HepG2 (cell line): Measurements from ENCODE around the gene FMNL2. TPM values are rescaled to one million over a fixed set of nuclear protein-coding genes. Genes with fewer than 3 reads are reported as not detected.

Experiments used
- AKNA ChIP-seq: sonication (generic); formaldehyde crosslinking; IDR thresholded peaks from 2 replicates; pipeline ENCODE4 v1.4.0; 2020; ENCODE audit warnings: missing genetic modification reagents, borderline replicate concordance
- ATF6 ChIP-seq: sonication (generic); formaldehyde crosslinking; conservative IDR thresholded peaks from 2 replicates; pipeline ENCODE4 v1.4.0; 2020; ENCODE audit warnings: missing genetic modification reagents
- DBP ChIP-seq: sonication (generic); formaldehyde crosslinking; IDR thresholded peaks from 2 replicates; pipeline ENCODE4 v1.4.0; 2020; ENCODE audit warnings: missing genetic modification reagents; ENCODE audit errors: not compliant biosample characterization
- JDP2 ChIP-seq: sonication (generic); formaldehyde crosslinking; IDR thresholded peaks from 2 replicates; pipeline ENCODE4 v1.8.1; 2022; ENCODE audit warnings: missing genetic modification reagents, borderline replicate concordance
- KMT2B ChIP-seq: IDR thresholded peaks from 2 replicates; pipeline ENCODE4 v1.6.1; 2016; ENCODE audit warnings: missing genetic modification reagents, missing compliant biosample characterization
- NFIC ChIP-seq: IDR thresholded peaks from 2 replicates; pipeline ENCODE4 v1.6.1; 2012; ENCODE audit warnings: mild to moderate bottlenecking, low read length, inconsistent platforms
- PCBP1 ChIP-seq: fragments of 200-400 bp; formaldehyde crosslinking; IDR thresholded peaks from 2 replicates; pipeline ENCODE4 v1.6.1; 2017; ENCODE audit warnings: mild to moderate bottlenecking, low read depth, low read length, borderline replicate concordance
- PLRG1 ChIP-seq: fragments of 450-650 bp; conservative IDR thresholded peaks from 2 replicates; pipeline ENCODE4 v1.6.1; 2016
- SNAPC4 ChIP-seq: sonication (generic); formaldehyde crosslinking; IDR thresholded peaks from 2 replicates; pipeline ENCODE4 v1.4.0; 2020; ENCODE audit warnings: mild to moderate bottlenecking, missing genetic modification reagents
- SOX6 ChIP-seq, 2 experiments: fragments of 450-650 bp in 1 of 2; sonication (generic) in 1 of 2; formaldehyde crosslinking in 1 of 2; IDR thresholded peaks; 2 replicates each; pipeline versions ENCODE4 v1.4.0 to v1.6.1; 2017 to 2020; ENCODE audit warnings: antibody characterized with exemption in 1 of 2, mild to moderate bottlenecking in 1 of 2, missing genetic modification reagents in 1 of 2
- TEAD3 ChIP-seq: optimal IDR thresholded peaks from 2 replicates; pipeline ENCODE3; 2016; ENCODE audit warnings: borderline replicate concordance
- ZNF547 ChIP-seq: sonication (generic); formaldehyde crosslinking; IDR thresholded peaks from 2 replicates; pipeline ENCODE4 v1.5.1; 2020; ENCODE audit warnings: mild to moderate bottlenecking, missing genetic modification reagents
- ZNF558 ChIP-seq: sonication (generic); formaldehyde crosslinking; IDR thresholded peaks from 2 replicates; pipeline ENCODE4 v1.9.0; 2022; ENCODE audit warnings: mild to moderate bottlenecking, missing genetic modification reagents, borderline replicate concordance
- ZNF644 ChIP-seq: IDR thresholded peaks from 2 replicates; pipeline ENCODE4 v1.6.1; 2016; ENCODE audit warnings: low read depth
- ZNF782 ChIP-seq: sonication (generic); formaldehyde crosslinking; IDR thresholded peaks from 2 replicates; pipeline ENCODE4 v1.4.0; 2020; ENCODE audit warnings: missing genetic modification reagents, mild to moderate bottlenecking, borderline replicate concordance
- ZNF883 ChIP-seq: sonication (generic); formaldehyde crosslinking; IDR thresholded peaks from 2 replicates; pipeline ENCODE4 v1.5.1; 2020; ENCODE audit warnings: mild to moderate bottlenecking, missing genetic modification reagents; ENCODE audit errors: not compliant biosample characterization
- polyA plus RNA-seq, 8 experiments: library from polyadenylated mRNA; depleted of rRNA in 3 of 8; stranded (reverse) in 7 of 8; unstranded in 1 of 8; fragments of >200 nt; fragmentation: Illumina TruSeq in 4 of 8; extraction: Trizol in 4 of 8; gene quantifications; 2 replicates each; pipeline versions ENCODE4 v1.2.1 to v1.2.3, GENCODE V29; 2011 to 2016; ENCODE audit warnings: low read depth in 4 of 8, missing spikeins in 1 of 8, mixed read lengths in 1 of 8; ENCODE audit not compliant: insufficient read depth in 1 of 8
- total RNA-seq, 5 experiments: library from RNA; depleted of rRNA; stranded (reverse); fragments of >200 nt; fragmentation: Illumina TruSeq; extraction: Trizol; gene quantifications; 2 replicates each; pipeline ENCODE4 v1.2.3, GENCODE V29; 2016; ENCODE audit warnings: low read depth in 1 of 5

Gene FMNL2
- total and polyA plus RNA-seq, 2 of the 13 experiments (the other 11 are each of a cell fraction or from before 2014, with no cell fraction given): 66.5 to 67.7 TPM

GRCh38 chr2:152410165-152410597, 75.2 kb downstream of the FMNL2 start (continued):
- TF ChIP-seq ATF6 (CRISPR knock-in tag) (0 out of 2 replicates have a peak, but pooled peaks have one; percentile 55), PLRG1 (no peak), KMT2B (CRISPR knock-in tag) (no peak; the same call in 1 of the 2 replicates), ZNF782 (CRISPR knock-in tag) (0 out of 2 replicates have a peak, but pooled peaks have one; percentile 77), ZNF644 (CRISPR knock-in tag) (peak; percentile 99), SNAPC4 (0 out of 2 replicates have a peak, but pooled peaks have one; percentile 61), ZNF883 (CRISPR knock-in tag) (peak; percentile 84), JDP2 (CRISPR knock-in tag) (no peak; the same call in 1 of the 2 replicates), ZNF547 (0 out of 2 replicates have a peak, but pooled peaks have one; percentile 77), SOX6 (IDR thresholded peaks at IDR 0.05) (no peak), SOX6 (CRISPR knock-in tag; IDR thresholded peaks at IDR 0.05) (peak; percentile 100), TEAD3 (CRISPR knock-in tag) (peak; percentile 93), AKNA (no peak), DBP (CRISPR knock-in tag) (no peak), PCBP1 (no peak), ZNF558 (CRISPR knock-in tag) (peak; percentile 70; the same call in 1 of the 2 replicates), NFIC (peak; percentile 15; the same call in 1 of the 2 replicates)
